IMR-90 (cell line): ENCODE results near the gene HCFC1.

Experiments
- BHLHE40 ChIP-seq: fragments of 150-350 bp; IDR thresholded peaks from 2 replicates; pipeline ENCODE4 v1.6.1; 2016; ENCODE audit warnings: mild to moderate bottlenecking, low read depth, low read length
- MXI1 ChIP-seq: IDR thresholded peaks from 2 replicates; pipeline ENCODE4 v1.6.1; 2012; ENCODE audit warnings: low read depth, mild to moderate bottlenecking, low read length, moderate library complexity, borderline replicate concordance
- POLR2A ChIP-seq: IDR thresholded peaks from 2 replicates; pipeline ENCODE4 v1.6.1; 2012; ENCODE audit warnings: mild to moderate bottlenecking, low read depth, low read length

DNA sequence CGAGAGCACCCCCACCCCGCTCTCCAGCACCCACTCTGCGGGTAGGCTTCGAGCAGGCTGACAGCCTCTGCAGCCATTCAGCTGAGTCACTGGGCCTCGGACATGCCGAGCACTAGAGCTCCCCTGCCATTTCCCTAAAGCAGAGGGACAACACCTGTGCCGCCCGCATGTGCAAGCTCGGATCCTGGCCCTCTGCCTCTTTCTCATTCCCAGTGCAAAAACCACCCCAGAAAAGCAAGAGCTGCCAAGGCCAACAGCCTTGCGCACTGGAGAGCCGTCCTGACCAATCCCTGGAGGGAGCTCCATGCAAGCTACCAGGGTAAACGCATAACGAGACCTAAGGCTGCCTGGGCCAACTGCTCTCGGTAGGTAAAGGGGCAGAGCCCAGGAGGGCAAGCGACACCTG lies 5.3 kb downstream of the HCFC1 start:
- TF ChIP-seq POLR2A (no peak), BHLHE40 (no peak), MXI1 (no peak)
